HL-60/S4 treated with retinoic acid at 250 ng/mL for 4 days and 3 days (cell line): Measurements from ENCODE around the gene ARID5A.

ENCODE experiments used
- in situ Hi-C: fragments of 300-500 bp; cut with MboI; formaldehyde crosslinking; loops from 2 replicates; pipeline ENCODE4 v1.7.0; 2022; ENCODE audit warnings: low sequenced_read_pairs

The ARID5A gene

DNA sequence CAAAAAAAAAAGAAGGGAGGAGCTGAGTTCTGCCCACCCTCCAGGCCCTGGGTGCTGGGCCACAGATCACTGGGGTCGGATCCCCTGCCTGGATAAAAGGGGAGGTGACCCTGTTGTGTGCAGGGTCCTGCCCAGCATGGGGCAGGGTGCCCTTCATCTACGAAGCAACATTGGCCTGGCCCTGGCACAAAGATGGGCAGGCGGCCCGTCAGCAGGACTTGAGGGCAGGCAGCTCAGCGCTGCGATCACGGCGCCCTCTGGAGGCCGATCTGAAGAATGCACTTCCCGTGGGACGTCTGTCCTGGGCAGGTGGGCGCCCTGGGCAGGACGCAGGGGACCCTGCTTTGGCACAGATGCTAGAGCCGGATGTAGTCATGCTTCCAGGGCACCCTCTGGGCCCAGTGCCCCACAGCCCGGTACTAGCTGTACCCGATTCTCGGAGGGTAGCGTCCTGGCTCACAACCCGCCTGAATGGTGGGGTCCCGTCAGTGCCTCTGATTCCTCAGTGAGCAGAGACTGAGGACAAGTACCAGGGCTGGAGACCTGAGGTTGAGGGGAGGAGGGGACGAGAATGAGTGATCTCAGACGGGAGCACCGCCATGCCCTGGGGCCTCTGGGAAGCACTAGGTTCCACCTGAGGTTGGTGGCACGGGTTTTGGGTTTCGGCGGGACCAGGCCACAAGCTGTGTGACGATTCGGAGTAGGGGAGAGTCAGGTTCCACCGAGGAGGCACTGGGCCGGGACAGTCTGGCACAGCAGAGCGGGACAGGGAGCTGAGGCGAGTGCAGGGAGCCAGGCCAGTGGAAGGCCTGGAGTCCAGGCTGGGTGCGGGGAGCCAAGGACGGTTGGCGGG lies 18.0 kb downstream of the ARID5A start:
- in situ Hi-C loops = loop anchor here (25.0 kb wide), 1 partner anchor 142 kb away; no protein-coding TSS in a partner anchor

DNA sequence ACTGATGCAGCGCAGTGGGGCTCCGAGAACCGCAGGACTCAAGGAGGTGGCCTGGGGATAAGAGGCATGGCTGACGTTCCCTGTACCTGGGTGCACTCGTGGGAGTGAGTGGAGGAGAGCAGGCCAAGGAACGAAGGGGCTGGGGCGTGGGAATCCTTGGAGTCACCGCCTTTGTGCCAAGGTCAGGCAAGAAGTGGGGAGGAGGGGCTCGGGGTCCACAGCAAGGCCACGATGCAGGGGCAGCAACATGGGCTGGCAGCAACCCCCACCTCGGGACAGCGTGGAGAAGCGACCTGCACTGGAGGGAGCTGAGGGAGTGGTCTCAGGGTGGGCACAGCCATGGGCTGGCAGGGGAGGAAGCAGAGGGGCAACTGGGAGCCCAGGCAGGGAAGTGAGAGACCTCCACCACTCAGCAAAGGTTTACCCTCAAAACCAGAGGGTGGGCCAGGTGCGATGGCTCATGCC lies 18.6 kb downstream of the ARID5A start:
- in situ Hi-C loops = loop anchor here (25.0 kb wide), 1 partner anchor 143 kb away; no protein-coding TSS in a partner anchor

DNA sequence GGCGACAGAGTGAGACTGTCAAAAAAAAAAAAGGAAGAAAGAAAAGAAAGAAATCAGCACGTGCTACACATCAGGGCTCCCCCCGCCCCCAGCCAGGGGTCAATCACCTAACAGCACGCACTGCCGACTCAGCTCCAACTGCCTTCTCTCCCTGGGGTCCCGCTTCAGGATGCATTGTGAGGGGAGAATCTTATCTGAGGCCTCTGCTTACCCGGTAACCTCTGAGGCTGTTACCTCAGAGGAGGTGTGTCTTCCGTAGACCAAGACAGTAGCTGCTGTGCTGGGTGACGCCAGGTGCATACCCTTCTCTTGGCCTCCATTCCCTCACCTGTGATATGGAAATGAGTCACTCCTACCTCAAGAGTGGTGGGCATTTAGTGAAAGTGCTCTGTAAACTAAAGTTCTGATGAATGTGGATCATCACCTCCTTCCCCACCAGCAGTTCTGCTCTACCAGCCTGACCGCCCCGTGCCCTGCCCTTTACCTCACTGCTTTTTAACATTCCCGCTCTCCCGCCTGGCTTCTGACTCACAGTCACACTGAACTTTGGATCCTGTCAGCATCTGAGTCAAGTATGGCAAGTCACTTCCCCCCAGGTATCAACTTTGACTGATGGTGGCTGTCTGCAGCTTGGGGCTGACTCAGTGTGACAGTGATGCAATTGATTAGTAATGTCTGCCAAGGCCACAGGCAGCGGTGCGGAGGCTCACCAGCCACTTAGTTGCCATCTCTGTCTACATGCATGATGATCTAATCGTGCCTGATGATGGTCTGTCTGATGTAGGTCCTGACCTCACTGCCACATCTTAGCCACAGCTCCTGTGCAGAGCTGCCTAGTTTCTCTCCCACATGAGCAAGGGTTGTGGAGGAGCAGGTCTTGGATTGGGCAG lies 20.1 kb downstream of the ARID5A start:
- in situ Hi-C loops = loop anchor here (25.0 kb wide), 1 partner anchor 144 kb away; no protein-coding TSS in a partner anchor

DNA sequence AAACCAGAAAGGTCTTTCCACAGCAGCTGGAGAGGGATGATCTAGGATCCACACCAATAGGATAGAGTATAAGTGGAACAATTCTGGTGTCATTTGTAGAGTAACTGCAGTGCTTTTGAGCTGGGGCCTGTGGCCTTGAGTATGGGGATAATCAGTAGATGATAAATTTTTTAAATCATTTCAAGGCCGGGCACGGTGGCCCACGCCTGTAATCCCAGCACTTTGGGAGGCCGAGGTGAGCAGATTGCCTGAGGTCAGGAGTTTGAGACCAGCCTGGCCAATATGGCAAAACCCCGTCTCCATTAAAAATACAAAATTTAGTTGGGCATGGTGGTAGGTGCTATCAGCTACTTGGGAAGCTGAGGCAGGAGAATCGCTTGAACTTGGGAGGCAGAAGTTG lies 20.9 kb downstream of the ARID5A start:
- in situ Hi-C loops = loop anchor here (25.0 kb wide), 1 partner anchor 145 kb away; no protein-coding TSS in a partner anchor

GRCh38 chr2:96558061-96558460 lies 21.5 kb downstream of the ARID5A start:
- in situ Hi-C loops = loop anchor here (25.0 kb wide), 1 partner anchor 146 kb away; no protein-coding TSS in a partner anchor

DNA sequence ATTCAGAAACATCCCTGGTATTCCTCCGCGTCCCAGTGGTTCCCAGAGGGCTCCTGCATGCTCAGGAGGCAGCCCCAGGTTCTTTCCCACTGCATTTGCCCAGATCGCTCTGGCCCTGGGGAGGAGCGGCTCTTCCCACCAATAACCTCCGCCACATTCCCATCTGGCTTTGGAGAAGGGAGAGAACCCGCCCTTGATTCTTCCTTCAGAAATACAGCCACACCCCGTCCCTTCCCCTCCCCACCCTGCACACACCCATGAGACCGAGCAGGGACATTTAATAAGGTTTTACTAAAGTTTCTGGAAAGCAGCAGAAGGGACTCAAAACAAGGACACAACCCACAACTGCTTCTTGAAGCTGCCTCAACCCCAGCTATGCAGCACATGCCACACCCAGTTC lies 21.9 kb downstream of the ARID5A start:
- in situ Hi-C loops = loop anchor here (25.0 kb wide), 1 partner anchor 146 kb away; no protein-coding TSS in a partner anchor

- in situ Hi-C loops = loop anchor here (25.0 kb wide), 1 partner anchor 152 kb away; no protein-coding TSS in a partner anchor
These were observed 27.5 kb downstream of the ARID5A start for GRCh38 chr2:96564026-96564425.

DNA sequence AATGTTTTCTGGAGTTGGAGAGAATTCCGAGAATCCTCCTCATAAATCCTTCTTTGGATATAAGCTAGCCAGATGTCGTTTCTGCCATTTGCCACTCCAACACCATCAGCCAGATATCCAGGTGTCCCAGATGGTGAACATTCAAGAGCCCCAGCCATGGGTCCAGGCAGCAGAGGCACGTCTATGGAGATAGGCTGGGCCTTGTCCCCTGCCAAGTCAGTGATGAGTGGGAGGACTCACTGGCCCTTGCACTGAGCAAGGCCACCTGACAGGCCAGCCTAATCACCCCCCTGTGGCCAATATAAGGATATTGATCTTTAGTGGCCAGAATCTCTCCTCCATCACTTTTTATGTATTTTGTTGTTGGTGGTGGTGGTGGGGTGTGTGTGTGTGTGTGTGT lies 28.0 kb downstream of the ARID5A start:
- in situ Hi-C loops = loop anchor here (25.0 kb wide), 1 partner anchor 152 kb away; no protein-coding TSS in a partner anchor

- in situ Hi-C loops = loop anchor here (25.0 kb wide), 1 partner anchor 153 kb away; no protein-coding TSS in a partner anchor
These were observed 28.6 kb downstream of the ARID5A start for GRCh38 chr2:96565111-96565510.

DNA sequence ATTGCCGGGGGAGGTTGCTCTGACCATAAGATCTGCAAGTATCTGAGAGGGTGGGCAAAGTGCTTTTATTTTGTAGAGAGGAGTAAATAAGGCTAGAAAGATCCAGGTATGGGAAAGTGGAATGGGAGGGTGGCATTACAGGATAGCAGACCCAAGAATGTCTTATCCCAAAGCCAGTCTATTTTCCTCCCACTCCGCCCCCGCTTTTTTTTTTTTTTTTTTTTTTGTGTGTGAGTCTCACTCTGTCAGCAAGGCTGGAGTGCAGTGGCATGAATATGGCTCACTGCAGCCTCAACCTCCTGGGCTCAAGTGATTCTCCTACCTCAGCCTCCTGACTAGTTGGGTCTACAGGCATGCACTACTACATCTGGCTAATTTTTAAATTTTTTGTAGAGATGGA lies 31.5 kb downstream of the ARID5A start:
- in situ Hi-C loops = loop anchor here (25.0 kb wide), 1 partner anchor 156 kb away; no protein-coding TSS in a partner anchor

- in situ Hi-C loops = loop anchor here (25.0 kb wide), 1 partner anchor 162 kb away; no protein-coding TSS in a partner anchor
These were observed 37.8 kb downstream of the ARID5A start for GRCh38 chr2:96574364-96574763.

DNA sequence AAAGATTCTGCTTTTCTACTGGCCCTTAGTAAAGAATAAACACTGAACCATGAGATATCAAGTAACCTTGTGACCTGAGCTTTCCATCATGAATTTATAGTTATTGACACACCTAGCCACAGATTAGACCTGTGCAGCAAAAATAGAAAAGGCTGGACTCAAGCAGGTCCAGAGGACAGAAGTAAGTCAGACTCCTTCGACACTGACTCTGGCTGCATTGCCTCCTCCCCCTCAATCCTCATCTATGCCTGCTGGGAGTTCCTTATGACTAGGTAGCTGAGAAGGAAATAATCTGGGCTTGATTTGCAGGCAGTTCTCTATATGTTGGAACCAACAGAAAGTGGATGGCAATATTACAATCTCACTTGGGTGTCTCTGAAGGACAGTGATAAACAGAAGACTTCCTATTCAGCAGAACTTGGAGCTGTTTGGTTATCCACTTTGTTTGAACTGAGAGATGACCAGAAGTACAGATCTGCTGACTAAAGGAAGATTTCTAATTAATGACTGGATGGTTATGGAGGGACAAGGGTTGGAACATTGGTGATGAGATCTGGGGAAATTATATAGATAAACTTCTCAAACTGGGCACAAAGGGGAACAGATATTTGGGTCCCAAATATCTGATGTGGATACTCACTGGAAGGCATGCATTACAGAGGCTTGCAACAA lies 39.4 kb downstream of the ARID5A start:
- in situ Hi-C loops = no loop called here

DNA sequence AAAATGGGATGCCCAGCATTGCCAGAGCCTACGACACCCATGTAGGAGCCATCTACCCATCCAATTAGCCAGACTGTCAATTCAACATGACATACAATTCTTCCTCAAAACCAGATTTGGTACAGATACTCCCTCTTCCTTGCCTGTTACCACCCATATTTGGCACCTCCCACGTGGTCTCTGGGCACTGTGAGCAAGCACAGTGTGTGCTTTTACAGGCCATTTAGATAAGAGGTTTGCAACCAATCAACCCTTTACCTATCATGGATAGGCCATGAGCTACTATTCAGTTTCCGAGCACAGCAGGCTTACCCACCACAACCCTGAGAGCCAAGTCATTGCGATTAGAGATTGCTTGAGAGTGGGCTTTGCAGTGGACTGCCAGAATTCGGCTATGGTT lies 40.9 kb downstream of the ARID5A start:
- in situ Hi-C loops = no loop called here

DNA sequence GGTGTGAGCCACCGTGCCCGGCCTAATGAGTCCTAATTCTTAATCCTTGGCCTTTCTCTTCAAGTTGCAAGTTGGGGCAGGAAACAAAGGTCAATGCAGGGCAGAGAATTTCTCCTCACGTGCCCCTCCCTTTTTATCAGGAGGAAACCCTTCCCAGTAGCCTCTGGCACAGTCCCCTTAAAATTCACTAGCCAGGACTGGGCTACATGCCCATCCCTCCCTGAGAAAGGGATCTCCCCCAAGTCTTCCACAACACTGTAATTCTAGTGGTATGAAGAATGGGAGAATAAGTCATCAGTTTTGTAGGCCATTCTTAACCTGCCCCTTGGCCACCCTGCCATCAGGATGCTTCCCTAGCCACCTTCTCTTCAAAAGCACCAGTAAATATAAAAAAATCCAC lies 42.2 kb downstream of the ARID5A start:
- in situ Hi-C loops = no loop called here

- in situ Hi-C loops = no loop called here
These were observed 42.9 kb downstream of the ARID5A start for GRCh38 chr2:96579422-96579821.

GRCh38 chr2:96580771-96581170 lies 44.2 kb downstream of the ARID5A start:
- in situ Hi-C loops = no loop called here

DNA sequence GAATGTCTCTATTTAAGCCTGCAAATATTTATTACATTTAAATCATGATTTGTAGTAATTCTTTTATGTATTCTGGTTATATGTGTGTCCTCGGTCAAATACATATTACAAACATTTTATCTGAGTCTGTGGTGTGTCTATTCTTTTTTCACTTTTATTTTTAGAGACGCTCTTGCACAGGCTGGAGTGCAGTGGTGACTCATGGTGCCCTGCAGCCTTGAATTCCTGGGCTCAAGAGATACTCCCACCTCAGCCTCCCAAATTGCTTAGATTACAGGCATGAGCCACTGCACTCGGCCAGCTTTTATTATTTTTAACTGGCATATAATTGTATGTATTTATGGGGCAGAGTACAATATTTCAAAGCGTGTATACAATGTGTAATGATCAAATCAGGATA lies 47.5 kb downstream of the ARID5A start:
- in situ Hi-C loops = no loop called here

GRCh38 chr2:96587843-96588242 lies 51.3 kb downstream of the ARID5A start:
- in situ Hi-C loops = no loop called here

GRCh38 chr2:96591054-96591453 lies 54.5 kb downstream of the ARID5A start:
- in situ Hi-C loops = no loop called here

- in situ Hi-C loops = no loop called here
These were observed 54.9 kb downstream of the ARID5A start for GRCh38 chr2:96591494-96591893.
